GM19455 (cell line): Measurements from ENCODE around the gene OR56A3.
A peak's percentile ranks its signal among the peaks of the same experiment; 100 is the strongest.
"Not testable (repeated sequence)": the region's sequence is repeated elsewhere in the genome, so short reads cannot be mapped to it uniquely, and the experiment has no call there.

Experiments used
- ATAC-seq: cut with Tn5 transposase; IDR thresholded peaks from one replicate; pipeline ENCODE4 v1.9.1; 2021; ENCODE audit not compliant: unreplicated experiment

The OR56A3 gene

GRCh38 chr11:5941951-5942350 is at the start of gene OR56A3:
Gene OR56A3 (plus strand): TSS chr11:5942251. CDS start chr11:5947347, 5,096 bp downstream.
- no peak for ATAC-seq

DNA sequence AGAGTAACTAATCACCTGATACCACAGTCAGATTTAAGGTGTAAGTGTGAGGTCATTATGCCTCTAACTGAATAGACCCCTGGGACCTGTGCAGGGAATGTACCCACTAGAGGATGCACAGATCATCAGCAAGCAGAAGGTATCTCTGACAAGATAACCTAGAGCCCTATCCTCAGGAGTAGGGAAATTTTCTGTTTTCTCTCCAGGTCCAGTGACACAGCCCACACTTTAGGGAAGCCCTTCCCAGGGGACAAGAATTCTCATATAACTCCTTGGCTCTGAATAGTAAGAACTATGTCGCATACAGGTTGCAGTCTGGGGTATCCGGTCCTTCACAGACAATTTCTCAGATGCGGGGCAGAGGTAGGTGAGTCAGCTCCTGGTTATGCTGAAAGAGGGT is 49.1 kb upstream of the OR56A3 start, which contains the start of gene OR52E5:
Gene OR52E5 (plus strand): TSS at position 301 of the 400 bp plus-strand sequence. CDS start 7,569 bp downstream, outside the sequence.
- no peak for ATAC-seq

- no peak for ATAC-seq
These were observed 42.5 kb upstream of the OR56A3 start for GRCh38 chr11:5899534-5899933.

GRCh38 chr11:5910540-5910939 is 31.5 kb upstream of the OR56A3 start:
- ATAC-seq: no peak

GRCh38 chr11:5922749-5923426 is 19.2 kb upstream of the OR56A3 start:
- peak; percentile 64 for ATAC-seq

GRCh38 chr11:5923427-5923776 is 18.6 kb upstream of the OR56A3 start:
- peak; percentile 10 for ATAC-seq

DNA sequence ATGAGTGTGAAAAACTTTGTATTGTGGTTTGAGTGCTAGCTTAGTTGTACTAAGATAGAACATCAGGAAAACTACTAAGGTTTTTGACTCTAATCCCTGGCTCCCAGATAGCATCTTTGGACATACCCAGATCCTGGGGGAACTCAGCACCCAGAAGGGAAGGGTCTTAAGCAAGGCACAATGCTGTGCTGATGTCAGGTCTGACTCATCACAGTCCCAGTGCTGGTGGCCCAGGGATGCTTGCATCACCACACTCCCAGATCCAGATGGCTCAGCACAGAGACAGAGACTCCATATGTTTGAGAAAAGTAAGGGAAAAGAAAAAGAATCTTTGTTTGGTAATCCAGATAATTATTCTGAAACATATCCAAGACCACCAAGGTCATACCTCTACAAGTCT is 18.3 kb upstream of the OR56A3 start:
- no peak for ATAC-seq

- ATAC-seq: no peak
These were observed 13.8 kb upstream of the OR56A3 start for GRCh38 chr11:5928271-5928670.

DNA sequence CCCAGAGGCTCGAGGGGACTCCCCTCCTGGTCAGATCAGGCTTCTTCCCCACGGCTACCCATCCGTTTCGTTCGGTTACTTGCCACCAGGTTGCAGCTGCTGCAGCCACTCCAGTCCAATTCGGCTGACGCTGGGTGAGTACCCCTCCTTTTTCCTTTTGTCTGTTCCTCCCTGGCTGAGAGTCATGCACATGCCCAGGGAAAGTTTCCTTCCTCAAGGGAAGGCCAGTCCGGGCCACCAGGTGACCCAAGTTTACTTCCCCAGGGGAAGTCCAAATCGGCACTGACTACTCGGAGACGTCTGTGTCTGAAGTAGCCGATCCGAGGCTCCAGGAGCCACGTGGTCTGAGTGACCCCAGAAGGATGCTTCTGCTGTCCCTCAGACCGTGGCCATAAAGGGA is 13.2 kb upstream of the OR56A3 start:
- ATAC-seq: no peak

DNA sequence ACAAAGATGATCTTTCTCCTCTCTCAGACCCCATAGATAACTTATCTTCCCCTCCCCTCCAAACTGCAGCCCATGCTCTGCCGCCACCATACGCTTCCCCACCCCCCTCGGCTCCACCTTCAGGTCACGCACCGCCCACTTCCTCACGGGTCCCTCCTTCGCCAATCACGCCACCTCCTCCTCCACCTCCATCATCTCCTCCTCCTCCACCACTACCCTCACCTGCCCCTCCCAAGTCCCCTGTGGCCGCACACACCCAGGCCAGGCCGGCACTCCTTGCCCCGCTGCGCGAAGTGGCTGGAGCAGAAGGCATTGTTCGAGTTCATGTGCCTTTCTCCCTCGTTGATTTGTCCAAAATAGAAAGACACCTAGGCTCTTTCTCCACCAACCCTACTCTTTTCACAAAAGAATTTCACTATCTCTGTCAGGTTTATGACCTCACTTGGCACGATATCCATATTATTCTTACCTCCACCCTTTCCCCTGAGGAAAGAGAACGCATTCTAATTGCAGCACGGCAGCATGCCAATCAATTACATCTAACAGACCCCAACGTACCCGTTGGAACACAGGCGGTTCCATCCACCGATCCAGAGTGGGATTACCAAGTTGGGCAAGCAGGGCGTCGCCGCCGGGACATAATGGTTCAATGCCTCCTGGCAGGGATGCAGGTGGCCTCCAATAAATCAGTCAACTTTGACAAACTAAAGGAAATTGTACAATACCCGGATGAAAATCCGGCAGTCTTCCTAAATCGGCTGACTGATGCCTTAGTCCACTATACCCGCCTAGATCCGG is 12.3 kb upstream of the OR56A3 start:
- no peak for ATAC-seq

DNA sequence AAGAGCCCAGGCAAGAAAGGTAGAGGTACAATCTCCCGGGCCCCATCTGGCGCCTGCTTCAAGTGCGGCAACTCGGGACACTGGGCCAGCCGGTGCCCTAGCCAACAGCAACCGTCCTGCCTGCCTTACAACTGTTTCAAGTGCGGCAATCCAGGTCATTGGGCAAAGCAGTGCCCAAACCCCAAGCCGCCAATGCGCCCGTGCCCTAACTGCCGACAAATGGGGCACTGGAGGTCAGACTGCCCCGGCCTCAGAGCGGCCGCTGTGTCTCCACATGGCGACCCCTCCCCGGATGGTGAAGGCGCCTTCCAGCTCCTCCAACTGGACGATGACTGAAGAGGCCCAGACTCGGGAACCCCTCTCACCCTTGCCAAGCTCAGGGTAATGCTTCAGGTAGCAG is 11.4 kb upstream of the OR56A3 start:
- no peak for ATAC-seq

- ATAC-seq: no peak
These were observed 11.0 kb upstream of the OR56A3 start for GRCh38 chr11:5931061-5931460.

DNA sequence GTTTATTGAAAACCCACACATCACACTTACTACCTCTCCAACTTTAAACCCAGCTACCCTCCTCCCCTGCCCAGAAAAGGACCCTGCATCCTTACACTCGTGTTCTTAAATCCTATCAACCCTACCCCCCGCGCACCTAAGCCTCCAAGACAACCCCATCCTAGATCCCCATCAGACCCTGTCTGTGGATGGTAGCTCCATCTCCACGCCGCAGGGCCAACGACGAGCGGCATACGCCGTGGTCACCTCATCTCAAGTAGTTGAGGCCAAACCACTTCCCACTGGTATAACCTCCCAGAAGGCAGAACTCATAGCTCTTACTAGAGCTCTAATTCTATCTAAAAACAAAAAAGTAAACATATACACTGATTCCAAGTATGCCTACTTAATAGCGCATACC is 9.4 kb upstream of the OR56A3 start:
- no peak for ATAC-seq

DNA sequence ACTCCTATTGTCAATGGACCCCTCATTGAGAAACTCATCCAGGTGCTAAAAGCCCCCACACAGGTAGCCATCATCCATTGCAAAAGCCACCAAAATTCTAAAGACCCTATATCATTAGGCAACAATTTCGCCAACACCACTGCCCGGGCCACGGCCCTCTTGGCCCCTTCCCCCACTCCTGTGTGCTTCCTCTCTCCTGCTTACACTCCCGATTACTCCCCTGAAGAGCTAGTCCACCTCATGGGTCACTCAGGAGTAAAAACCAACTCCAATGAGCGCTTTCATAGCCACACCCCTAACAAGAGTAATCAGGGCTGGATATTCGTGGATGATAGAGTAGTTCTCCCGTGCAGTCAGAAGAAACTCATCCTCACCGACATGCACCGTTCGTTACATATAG is 8.9 kb upstream of the OR56A3 start:
- no peak for ATAC-seq

GRCh38 chr11:5937868-5938602 is 4.0 kb upstream of the OR56A3 start:
- no peak for ATAC-seq

GRCh38 chr11:5938603-5938965 is 3.5 kb upstream of the OR56A3 start:
- ATAC-seq: no peak

- no peak for ATAC-seq
These were observed 1.3 kb upstream of the OR56A3 start for GRCh38 chr11:5940748-5941147.

- no peak for ATAC-seq
These were observed 13.5 kb downstream of the OR56A3 start for GRCh38 chr11:5955586-5955985.

GRCh38 chr11:5960704-5961320 is 18.8 kb downstream of the OR56A3 start:
- ATAC-seq: not testable (repeated sequence)

- ATAC-seq: no peak
These were observed 24.9 kb downstream of the OR56A3 start for GRCh38 chr11:5966958-5967357.

DNA sequence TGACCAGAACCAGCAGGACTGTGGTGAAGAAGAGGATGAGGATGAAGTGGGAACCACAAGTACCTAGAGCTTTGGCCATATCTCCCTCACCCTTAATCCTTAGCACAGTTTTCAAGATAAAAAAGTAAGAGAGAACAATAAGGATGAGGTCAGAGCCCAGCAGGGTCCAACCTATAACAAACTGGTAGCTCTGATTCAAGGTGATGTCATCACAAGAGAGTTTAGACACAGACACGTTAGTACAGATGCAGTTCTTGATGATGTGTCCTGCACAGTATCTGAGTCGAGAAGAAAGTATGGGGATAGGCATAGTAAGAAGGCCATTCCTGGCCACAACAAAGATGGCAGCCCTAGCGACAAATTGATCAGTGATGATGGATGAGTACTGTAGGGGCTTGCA is 25.7 kb downstream of the OR56A3 start:
- no peak for ATAC-seq
